Measurements from ENCODE around the gene TUBG2.
"Not testable (repeated sequence)": the region's sequence is repeated elsewhere in the genome, so short reads cannot be mapped to it uniquely, and the experiment has no call there.

TUBG2 gene

GRCh38 chr17:42659079-42659931 lies at the start of gene TUBG2:
TSS of gene TUBG2 (plus strand) at chr17:42659284. CDS start at chr17:42659504, 220 bp downstream.
- peak in 13 of 14 donors; percentile 44 to 90 (median 82) for DNase-seq

GRCh38 chr17:42609814-42610801 lies 49.0 kb upstream of the TUBG2 start:
- DNase-seq: not testable (repeated sequence)

- no peak for DNase-seq
Observed at GRCh38 chr17:42612013-42612412, 47.1 kb upstream of the TUBG2 start.

- no peak for DNase-seq
Observed at GRCh38 chr17:42613699-42614295, 45.3 kb upstream of the TUBG2 start.

- DNase-seq: no peak
Observed at GRCh38 chr17:42617956-42618431, 41.1 kb upstream of the TUBG2 start.

- DNase-seq: peak in 3 of 14 donors; percentile 1 to 3 (median 2)
Observed at GRCh38 chr17:42618442-42619150, 40.5 kb upstream of the TUBG2 start.

GRCh38 chr17:42621987-42622386 lies 37.1 kb upstream of the TUBG2 start:
- DNase-seq: not testable (repeated sequence)

GRCh38 chr17:42623271-42623670 lies 35.8 kb upstream of the TUBG2 start:
- DNase-seq: no peak

GRCh38 chr17:42623732-42624596 lies 35.1 kb upstream of the TUBG2 start:
- DNase-seq: no peak

GRCh38 chr17:42627032-42627764 lies 31.9 kb upstream of the TUBG2 start:
- DNase-seq: not testable (repeated sequence)

GRCh38 chr17:42629411-42630009 lies 29.6 kb upstream of the TUBG2 start:
- no peak for DNase-seq

- no peak for DNase-seq
Observed at GRCh38 chr17:42632949-42633444, 26.1 kb upstream of the TUBG2 start.

- DNase-seq: no peak
Observed at GRCh38 chr17:42639525-42640113, 19.5 kb upstream of the TUBG2 start.

GRCh38 chr17:42640121-42640520 lies 19.0 kb upstream of the TUBG2 start:
- DNase-seq: no peak

- DNase-seq: no peak
Observed at GRCh38 chr17:42642336-42642735, 16.7 kb upstream of the TUBG2 start.

- DNase-seq: no peak
Observed at GRCh38 chr17:42647778-42648177, 11.3 kb upstream of the TUBG2 start.

- no peak for DNase-seq
Observed at GRCh38 chr17:42651392-42651791, 7.7 kb upstream of the TUBG2 start.

GRCh38 chr17:42653179-42654124 lies 5.6 kb upstream of the TUBG2 start:
- DNase-seq: peak in 9 of 14 donors; percentile 12 to 51 (median 33)

Measured in C1 segment of cervical spinal cord (tissue), 14 donors.